ENCODE data around the gene PKNOX2.

Gene PKNOX2

GRCh38 chr11:125369808-125370207, 205.3 kb downstream of the PKNOX2 start:
- no peak for DNase-seq

GRCh38 chr11:125370561-125371389, 206.2 kb downstream of the PKNOX2 start:
- DNase-seq = peak in 2 of 3 experiments; percentile 65 to 86

DNA sequence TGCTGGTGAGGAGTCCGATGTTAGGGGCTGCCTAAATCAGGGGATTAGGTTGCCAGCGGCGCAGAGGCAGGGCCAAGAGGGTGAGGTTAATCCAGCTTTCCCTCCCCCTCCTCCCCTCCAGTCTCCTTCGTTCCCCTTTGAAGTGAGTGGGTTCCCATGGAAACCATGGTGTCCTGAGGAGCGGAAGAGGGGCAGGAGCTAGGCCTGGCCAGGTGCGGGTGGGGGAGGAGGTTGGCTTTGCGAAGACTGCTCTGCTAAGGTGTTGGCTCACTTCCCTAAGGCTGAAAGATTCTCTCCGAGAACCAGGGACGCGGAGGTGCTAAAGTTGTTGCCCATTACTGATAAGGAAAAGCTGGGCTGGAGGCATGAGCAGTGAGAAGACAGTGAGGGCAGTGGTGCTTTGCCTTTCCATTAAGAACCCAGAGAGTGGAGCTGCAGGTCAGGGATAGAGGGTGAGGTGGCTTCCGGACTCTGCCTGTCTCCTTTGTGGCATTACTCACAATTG, 206.9 kb downstream of the PKNOX2 start:
- DNase-seq = peak in 2 of 3 experiments; percentile 95 to 98

- DNase-seq = peak in 1 of 3 experiments; percentile 59
These were observed 207.5 kb downstream of the PKNOX2 start for GRCh38 chr11:125372088-125372487.

GRCh38 chr11:125372911-125373310, 208.4 kb downstream of the PKNOX2 start:
- DNase-seq = no peak

- DNase-seq = no peak
These were observed 209.2 kb downstream of the PKNOX2 start for GRCh38 chr11:125373426-125374391.

GRCh38 chr11:125374398-125374797, 209.8 kb downstream of the PKNOX2 start:
- DNase-seq = peak in 1 of 3 experiments; percentile 48

DNA sequence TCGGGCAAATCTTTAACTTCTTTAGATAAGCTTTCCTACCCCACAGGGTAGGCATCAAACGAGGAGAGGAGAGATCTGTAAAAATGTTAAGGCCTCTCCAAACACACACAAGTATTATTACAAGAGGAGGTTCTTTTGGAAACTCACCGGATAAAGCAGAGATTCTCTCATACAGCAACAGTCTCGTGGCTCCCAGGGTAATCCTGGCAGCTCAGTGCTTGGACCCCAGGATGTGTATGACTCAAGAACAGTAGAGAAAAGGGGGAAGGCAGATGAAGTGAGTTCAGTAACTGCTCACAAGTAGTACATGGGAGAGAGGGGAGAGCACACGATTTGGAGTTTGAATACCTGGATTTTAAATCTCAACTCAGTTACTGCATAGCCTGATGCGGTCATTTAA, 210.6 kb downstream of the PKNOX2 start:
- DNase-seq = peak in 1 of 3 experiments; percentile 48

DNA sequence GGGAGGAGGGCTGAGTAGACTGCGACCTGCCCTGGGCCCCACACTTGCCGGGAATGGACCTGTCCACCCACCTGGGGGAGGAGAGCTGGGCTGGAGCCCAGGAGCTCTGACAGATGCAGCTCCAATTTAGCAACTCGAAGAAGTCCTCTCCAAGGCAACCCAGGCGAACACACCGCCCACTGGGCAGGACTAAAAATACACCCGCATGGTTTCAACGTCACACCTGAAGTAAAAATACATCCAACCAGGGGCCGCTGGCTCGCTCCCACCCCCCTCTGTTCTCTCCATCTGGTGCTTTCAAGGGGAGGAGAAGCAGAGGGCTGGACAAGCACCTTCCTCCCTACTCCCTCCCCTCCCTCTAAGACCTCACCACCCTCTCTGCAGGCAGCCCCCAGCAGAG, 211.6 kb downstream of the PKNOX2 start:
- peak in 2 of 3 experiments; percentile 88 to 95 for DNase-seq

DNA sequence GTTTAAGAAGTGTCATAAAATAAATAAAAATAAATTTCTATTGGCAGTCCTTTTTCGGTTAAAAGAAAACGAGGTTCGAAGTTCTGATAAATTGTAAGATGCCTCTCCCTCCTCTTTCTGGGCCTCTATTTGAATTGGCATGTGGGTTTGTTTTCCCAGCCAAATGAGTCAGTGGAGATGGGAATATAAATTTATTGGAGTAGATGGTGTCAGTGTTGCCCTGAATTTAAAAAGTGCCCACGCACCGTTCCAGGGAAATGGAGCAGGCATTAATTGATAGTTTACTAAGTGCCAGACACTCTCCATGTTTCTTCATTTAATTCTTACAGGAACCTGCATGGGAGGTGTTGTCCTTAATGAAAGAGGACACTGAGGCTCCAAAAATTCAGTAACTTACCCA, 212.3 kb downstream of the PKNOX2 start:
- no peak for DNase-seq

- no peak for DNase-seq
These were observed 213.5 kb downstream of the PKNOX2 start for GRCh38 chr11:125378083-125378482.

DNA sequence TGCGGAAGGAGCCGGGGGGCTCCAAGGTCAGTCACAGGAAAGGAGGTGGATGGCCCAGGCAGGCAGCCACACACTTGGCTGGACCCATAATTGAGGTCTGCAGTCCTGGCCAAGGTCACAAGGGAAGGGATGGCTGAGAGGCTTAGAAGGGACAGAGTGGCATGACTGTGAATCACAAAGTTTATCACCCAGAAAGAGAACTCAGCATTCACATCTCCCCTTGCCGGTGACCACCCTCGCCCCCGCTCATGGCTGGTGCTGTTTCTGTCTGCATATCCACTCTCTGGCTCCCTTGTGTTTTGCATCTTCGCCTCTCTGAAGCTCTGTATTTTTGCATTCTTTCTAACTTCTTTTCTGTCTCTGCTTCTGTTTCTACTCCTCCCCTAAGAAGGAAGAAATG, 214.0 kb downstream of the PKNOX2 start:
- DNase-seq = no peak

- no peak for DNase-seq
These were observed 215.0 kb downstream of the PKNOX2 start for GRCh38 chr11:125379565-125379964.

DNA sequence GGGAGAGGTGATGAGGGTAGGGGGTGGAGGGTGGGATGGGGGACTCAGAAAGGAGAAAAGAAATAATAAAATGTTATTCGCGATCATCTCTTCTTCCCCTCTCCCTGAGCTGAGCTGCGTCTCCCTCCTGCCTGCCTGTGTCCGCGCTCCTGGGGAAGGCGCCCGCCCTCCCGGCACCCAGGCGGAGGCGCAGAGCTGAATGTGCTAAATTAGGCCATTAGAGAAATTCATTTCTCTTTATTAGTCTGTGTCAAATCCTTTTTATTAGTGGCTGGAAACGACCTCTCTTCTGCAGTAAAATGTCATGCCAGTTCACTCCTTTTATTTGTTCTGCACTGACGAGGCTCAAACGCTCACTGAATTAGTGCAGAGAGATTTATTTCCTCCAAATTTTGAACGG, 215.4 kb downstream of the PKNOX2 start:
- DNase-seq = peak in 1 of 3 experiments; percentile 51

DNA sequence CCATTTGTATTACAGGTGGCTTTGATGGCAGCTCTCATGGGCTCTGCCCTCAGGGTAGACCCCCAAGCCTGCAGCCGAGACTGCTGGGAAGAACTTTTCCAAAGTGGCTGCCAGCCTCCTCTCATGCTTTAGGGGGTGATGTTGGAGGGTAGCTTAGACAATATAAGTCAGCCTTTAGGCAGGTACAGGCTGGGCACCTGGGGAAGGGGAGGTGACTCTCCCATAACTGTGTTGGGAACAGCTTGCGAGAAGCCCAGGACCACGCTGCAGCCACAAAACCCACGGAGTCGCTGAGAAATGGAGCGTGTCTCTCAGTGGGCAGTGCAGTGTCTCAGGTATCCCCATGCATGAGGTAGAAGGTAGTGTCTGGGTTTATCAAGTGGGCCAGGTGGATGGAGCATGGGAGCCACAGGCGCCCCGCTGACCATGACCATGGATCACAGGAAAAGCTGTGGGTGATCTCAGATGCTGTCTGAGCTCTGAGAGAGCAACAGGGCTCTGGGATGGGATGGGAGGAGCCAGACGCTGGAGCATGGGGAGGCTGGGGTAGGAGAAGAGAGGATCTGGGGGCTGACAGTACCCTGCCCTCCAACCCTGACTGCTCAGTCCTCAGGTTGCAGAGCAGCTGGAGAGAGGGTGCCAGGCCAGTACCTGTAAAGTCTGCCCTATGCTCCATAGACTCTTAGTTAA, 216.3 kb downstream of the PKNOX2 start:
- no peak for DNase-seq

- peak in 1 of 3 experiments; percentile 44 for DNase-seq
These were observed 217.0 kb downstream of the PKNOX2 start for GRCh38 chr11:125381499-125382044.

GRCh38 chr11:125382314-125382791, 217.8 kb downstream of the PKNOX2 start:
- DNase-seq = peak in 2 of 3 experiments; percentile 59 to 81

GRCh38 chr11:125382822-125383221, 218.3 kb downstream of the PKNOX2 start:
- DNase-seq = no peak

DNA sequence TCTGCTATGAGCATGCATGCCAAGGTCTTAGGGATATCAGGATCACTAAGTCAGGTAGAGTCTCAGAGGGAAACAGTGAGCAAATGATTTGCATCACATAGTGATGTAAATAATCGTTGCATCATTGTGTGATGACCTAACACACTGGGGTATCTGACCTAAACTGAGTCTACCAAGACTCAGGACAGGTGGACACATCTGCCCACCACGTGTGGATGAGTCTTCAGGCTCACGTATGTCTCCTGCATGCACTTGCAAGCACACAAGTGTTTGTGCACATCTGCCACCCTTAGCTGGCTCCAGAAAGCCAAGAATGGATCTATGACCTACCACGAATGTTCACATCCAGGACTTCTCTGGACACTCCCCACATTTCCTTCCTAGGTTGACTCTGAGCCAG, 220.3 kb downstream of the PKNOX2 start:
- no peak for DNase-seq

- DNase-seq = no peak
These were observed 223.3 kb downstream of the PKNOX2 start for GRCh38 chr11:125387901-125388300.

DNA sequence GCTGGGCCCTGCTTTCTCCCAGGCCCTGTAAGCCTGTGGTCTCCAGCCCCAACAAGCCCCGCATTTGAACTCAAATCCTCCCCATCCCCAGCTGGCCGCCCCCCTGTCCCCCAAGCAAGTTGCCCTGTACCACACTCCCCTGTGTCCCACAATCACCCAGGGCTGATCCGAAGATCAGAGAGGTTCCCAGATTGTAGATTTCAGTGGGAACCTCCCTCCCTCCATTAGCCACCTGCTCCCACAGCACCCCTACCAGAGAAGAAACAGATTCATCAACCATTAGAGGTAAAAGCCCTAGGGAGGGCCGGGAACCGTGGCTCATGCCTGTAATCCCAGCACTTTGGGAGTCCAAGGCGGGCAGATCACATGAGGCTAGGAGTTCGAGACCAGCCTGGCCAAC, 224.1 kb downstream of the PKNOX2 start:
- no peak for DNase-seq
